C1 segment of cervical spinal cord (tissue), 14 donors: Measurements from ENCODE around the gene COPS4.
A peak's percentile ranks its signal among the peaks of the same experiment; 100 is the strongest.
"Not testable (repeated sequence)": the region's sequence is repeated elsewhere in the genome, so short reads cannot be mapped to it uniquely, and the experiment has no call there.

Experiments
- DNase-seq, 14 donors: peaks; one replicate each; lab custom pipeline; 2025; lab: John Stamatoyannopoulos, UW

The COPS4 gene

DNA sequence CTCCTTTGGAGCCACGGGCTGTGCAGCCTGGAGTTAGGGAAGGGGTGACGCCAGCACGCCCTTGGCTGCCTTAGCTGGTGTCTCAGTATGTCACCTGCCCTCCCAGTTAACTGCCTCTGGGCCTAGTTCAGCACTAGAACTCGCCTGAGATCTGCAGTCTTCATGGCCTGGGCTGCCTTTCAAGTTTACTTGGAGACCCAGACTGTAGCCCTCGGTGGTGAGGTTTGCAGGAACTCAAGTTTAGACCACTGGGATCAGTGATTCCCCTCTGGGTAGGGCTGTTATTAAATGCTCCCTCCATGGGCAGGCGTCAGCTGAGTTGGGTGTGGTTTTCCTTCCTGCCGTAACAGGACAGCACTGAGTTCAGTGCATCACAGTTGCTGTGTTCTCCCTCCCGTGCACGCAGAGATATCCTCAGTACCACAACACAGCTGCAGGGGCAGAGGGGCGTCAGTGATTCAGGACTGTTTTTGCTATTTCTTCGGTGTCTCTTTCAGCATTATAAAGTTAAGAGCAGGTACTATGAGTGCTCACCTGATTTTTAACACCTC lies 49.0 kb downstream of the COPS4 start:
- no peak for DNase-seq

DNA sequence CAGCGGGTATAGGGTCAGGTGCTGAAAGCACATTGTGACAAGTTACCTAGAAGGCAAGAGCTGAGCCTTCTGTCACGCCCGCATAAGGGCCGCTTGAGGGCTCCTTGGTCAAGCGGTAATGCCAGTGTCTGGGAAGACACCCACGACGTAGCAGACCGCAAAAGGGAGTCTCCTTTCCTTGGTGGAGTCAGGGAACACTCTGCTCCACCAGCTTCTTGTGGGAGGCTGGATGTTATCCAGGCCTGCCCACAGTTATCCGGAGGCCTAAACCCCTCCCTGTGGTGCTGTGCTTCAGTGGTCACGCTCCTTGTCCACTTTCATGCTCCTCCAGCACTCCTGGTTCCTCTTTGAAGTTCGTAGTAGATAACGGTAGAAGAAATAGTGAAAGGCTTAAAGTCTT lies 50.0 kb downstream of the COPS4 start:
- not testable (repeated sequence) for DNase-seq

DNA sequence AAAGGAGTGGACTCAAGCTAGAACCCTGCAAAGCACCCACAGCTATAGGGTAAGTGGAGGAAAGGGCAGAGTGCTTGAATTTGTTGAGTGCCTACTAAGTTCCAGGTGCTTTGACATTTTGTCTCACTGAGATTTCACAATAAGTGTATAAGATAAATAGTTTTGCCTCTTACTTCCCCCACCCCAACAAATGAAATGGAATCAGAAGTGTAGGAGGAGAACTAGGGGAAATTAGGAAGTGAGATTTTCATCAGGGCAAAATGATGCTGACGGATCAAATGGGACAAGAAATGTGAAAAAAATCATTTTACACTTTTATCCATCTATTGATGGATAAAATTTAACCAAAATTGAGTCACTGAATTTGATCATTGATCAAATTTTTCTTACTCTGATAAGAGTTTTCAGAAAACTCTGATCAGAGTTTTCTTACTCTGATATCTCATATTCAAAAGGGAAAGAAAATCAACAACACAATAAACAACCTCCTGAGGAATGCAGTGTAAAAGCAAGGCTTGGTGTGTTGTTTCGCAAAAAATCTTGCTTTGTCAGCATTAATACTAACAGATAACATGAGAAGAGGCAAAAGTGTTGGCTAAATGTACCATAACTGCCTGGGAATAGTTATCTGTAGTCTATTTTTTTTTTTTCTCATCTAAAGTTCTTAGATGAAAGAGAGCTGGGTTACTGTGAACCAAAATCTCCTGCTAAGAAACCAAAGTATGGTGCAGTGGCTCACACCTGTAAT lies 54.6 kb downstream of the COPS4 start:
- no peak for DNase-seq

DNA sequence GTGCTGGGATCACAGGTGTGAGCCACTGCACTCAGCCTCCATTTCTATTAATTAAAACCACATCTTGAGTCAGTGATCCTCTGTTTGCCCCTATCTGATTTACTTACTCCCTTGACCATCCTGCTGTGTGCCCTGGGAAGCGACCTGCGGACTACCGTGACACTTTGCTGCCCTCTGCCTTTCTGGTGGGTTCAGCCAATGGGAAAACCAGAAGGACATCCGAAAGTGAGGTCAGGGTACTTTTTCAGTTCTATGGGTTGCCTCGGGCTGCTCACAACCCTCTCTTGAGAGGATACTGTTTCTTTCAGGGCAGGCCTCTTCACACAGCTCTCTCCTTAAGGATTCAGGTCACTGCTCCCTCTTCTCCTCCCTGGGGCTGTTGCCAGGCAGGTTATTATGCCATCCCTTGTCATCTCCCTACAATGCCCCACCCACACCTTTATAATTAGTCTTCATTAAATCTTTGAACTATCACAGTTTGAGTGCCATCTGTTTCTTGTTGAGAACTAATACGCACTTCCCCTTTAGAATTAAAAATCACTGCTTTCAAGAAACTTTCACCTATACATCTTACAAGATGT lies 58.2 kb downstream of the COPS4 start:
- no peak for DNase-seq

DNA sequence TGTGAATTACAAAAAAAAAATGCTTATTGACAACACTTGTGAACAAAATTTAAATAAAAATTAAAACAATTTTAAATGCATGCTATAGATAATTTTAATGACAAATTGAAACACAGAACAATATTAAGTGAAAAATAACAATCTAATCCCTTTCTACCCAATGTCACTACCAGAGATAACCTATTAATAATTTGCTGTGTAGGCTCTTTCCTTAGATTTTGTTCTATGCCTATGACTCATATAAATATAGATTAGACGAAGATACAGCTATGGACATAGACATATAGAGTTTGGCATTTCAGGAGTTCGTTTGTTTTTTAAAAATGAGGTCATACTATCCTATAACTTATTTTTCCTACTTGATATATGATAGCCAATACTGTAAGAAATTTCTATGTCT lies 61.4 kb downstream of the COPS4 start:
- DNase-seq: no peak

DNA sequence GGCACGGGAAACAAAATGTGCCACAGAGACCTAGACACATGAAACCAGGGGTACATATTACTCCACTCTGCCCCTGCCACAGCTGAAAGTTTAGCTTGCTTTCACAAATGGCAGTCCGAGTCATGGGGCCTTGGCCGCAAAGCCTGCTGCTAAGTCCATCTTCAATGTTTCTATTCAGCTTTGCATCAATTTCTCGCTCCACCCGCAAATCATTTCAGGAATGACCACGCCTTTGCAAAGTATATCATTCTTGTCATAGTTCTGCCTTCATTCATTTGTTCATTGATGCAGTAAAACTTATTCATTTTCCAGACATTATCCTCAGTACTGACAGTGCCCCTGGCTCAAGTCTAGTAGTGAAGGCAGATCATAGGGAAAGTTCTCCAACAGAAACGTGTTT lies 70.0 kb downstream of the COPS4 start:
- DNase-seq: no peak

DNA sequence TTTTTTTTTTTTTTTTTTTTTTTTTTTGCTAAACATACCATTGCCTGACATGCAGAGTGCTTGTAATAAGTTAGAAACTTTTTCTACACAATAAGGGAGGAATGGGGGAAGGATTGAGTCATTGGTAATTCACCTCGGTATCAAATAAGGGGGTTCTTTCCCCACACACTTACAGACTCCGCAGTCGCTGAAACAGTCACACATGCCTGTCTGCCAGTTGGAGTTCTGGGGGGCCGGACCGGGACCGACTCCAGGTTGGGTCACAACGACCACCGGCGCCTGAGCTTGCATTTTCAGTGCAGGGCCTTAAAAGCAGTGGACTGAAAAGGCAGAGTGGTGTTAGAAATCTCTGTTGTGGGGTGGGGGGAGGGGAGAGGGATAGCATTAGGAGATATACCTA lies 72.6 kb downstream of the COPS4 start:
- no peak for DNase-seq

DNA sequence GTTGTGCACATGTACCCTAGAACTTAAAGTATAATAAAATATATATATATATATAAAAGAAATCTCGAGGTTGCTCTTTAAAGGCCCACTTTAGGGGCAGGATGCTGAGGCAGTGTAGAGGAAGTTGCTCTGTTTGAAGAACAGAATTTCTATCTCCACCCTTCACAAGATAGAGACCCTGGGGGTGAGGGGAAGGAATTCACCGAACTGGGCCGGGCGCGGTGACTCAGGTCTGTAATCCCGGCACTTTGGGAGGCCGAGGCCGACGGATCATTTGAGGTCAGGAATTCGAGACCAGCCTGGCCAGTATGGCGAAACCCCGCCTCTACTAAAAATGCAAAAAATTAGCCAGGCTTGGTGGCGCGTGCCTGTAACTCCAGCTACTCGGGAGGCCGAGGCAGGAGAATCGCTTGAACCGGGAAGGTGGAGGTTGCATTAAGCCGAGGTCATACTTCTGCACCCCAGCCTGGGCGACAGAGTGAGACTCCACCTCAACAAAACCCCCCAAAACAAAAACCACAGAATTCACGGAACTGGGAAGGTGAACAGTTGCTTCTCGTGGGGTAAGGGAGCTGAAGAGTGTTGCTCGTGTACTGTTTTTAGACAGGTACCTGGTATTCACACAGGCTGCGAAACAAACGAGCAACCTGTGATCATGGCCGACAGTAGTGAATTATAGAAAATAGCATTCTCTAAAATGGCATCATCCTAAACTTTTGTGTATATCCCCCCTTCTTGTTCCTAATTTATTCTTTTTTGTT lies 73.3 kb downstream of the COPS4 start:
- DNase-seq: no peak

DNA sequence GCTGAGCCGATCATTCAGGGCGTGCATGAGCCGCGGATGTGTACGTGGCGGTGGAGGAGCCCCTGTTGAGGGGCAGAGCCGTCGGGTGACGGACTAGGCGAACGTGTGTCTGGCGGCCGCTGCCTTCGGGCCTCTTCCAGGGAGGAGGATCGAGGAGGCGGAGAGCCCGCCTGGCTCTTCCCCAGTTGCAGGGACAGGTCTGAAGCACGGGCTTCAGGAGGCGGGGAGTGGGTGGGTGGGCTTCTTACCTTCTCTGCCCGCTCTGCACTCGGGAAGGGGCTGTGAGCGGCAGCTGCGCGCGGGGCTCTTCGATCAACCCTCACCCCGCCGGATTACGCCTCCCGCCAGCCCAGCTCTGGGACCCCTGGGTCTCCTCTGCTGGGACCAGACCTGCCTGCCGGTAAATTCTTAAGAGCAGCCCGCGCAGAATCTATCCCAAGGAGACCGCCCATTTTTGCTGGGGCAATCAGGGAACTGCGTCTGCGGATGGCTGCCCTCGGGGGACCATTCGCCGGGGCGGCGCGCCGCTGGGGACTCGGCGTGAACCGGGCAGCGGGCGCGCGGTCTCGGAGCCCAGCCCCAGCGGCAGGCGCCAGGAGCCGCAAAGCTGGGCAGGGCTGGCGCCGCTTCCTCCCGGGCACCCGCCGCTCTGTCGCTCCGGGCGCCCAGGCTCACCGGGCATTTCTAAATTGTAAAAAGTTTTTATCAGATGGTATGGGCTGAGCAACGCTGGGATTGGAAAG lies 74.7 kb downstream of the COPS4 start:
- peak in 6 of 14 donors; percentile 2 to 49 (median 6) for DNase-seq

DNA sequence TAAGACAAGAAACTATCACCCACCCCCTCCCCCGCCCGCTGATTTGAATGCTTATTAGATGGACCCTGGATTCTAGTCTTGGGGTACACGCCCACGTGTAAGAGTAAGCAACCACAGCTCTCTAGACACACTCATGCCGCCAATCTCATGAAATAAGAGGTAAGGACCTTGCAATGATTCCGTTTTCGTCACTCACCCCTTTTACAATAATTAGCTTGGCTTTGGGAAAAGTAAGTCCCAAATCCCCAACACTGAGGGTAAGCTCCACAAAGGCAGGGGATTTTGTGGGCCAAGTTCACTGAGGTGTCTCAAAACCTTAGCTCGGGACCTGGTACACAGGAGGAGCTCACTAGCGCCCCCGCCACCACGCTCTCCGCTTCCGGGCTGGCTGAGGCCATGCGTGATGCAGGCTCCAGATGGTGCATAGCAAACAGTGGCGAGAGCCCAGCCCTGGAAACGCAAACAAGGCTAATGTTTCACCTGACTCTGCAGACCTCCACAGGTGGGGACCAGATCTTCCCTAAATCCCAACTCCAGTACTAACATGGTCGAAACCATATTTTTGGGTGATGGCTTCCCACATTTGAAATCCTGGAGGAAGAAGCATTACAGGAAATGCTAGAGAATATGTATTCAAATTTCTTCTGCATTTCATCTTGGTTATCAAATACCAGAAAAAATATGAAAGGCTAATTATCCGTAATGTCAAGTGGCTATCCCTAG lies 75.4 kb downstream of the COPS4 start:
- DNase-seq: peak in 13 of 14 donors; percentile 13 to 70 (median 44)

DNA sequence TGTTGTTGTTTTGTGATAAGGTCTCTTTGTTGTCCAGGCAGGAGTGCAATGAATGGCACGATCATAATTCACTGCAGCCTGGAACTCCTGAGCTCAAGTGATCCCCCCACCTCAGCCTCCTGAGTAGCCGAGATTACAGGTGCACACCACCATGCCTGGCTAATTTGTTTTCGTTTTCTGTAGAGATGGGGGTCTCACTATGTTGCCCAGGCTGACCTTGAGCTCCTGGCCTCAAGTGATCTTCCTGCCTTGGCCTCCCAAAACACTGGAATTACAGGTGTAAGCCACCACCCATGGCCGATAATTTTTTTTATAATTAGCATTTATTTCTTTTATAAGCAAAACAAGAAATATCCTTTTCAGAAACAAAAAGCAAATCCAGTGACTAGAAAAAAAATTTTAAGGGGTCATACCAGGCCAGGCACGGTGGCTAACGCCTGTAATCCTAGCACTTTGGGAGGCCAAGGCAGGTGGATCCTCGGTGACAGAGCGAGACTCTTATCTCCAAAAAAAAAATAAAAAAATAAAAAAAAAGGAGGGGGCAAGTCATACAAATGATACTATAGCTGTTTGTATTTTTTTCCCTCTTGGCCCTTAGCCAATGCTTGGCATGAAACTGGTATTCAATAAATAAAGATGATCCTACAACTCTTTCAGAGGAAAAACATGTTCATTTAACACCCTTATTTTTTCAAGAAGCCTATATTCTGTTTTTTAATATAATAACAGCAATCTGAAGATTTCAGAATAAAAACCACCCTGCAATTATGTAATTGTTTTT lies 76.2 kb downstream of the COPS4 start:
- no peak for DNase-seq

DNA sequence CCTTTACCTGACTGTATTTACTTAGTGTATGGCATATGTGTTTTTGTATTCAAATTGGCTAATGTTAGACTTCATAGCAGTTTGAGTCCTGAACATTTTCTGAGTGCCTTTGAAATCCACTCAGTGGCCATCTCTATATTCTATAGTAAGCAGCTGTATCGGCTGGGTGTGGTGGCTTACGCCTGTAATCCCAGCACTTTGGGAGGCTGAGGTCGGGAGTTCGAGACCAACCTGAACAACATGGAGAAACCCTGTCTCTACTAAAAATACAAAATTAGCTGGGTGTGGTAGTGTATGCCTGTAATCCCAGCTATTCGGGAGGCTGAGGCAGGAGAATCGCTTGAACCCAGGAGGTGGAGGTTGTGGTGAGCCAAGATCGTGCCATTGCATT lies 76.8 kb downstream of the COPS4 start:
- not testable (repeated sequence) for DNase-seq

DNA sequence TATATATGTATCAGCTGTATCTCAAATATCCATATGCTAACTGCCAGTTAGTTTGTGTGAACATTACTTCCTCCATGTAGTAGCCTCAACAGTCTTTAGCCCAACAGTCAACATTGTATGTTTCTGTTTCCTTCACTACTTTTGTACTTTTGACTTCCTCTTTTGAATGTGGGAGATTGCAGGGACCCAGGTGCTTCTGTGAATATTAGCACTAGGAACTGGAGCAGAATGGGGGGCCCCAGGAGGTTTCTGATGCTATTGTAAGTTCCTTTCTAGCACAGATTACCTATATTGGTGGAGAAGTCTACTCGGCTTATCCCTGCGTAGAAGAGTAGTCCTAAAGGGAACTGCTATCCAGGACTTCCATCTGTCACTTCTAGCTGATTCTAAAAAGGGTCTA lies 77.2 kb downstream of the COPS4 start:
- DNase-seq: peak in 1 of 14 donors; percentile 3

DNA sequence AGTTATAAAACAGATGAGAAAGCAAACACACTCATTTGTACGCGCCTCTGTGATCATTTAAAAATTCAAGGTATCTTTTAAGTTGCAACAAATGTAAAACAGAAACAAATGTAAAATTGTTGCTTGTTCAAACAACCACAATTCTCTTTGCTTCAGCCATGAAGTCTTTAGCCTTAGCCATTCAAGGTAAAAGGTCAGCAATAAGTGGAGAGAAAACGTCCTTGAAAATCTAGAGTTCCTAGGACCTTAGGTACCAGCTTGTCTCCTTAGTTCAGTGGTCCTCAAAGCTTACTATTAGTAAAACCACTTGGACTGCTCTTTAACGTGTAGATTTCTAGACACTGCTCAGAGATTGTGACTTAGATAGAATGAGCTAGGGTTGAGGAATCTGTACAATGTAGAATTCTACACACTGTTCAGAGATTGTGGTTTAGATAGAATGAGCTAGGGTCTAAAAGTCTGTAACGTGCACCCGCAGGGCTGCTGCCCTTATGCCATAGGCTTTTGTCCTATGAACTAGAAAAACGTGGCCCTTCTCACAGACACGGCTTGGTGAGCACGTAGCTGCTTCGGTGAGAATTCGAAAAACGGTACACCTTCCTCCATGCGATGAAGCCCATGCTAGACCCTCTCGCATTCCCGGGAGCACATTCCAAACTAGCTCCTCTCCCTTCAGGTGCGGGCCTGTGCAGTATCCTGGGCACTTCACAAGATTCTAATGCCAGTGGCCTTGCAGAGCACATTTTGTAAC lies 77.9 kb downstream of the COPS4 start:
- no peak for DNase-seq

DNA sequence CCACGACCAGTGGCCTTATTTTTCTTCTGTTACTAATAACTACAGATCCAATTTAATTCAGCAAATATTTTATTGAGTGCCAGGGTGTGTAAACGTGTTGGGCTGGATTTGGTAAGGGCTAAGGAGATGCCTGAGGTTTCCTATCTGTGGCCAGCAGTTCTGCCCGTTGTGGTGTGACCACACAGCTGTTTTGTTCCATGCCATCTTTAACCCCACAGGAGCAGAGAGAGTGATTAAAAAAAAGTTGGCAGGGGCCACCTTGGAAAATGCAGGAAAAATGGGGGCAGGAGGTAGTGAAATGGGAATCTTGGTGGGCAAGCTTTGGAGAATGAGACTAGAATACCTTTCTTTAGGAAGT lies 78.4 kb downstream of the COPS4 start:
- DNase-seq: no peak

DNA sequence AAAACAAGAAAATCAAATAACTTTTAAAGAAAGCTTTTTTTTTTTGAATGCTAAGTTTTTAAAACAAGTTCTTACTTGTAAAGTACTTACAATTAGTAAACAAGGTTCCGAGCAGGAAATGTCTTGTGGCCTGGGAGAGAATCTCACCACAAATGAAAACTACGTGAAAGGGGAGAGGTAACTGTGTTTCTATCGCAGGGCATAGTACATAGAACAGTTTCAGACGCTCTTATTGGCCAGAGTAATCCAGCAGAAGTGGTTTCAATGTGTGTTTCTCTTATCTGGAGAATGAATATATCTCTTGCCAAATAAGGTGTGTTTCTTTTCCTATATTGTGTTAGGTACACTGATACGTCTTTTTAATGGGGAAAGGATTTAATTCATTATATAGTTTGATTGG lies 79.6 kb downstream of the COPS4 start, which contains the start of gene PLAC8:
TSS of gene PLAC8 (minus strand) at position 154 of the 400 bp plus-strand sequence. CDS start 6,808 bp downstream, outside the sequence.
- DNase-seq: no peak

DNA sequence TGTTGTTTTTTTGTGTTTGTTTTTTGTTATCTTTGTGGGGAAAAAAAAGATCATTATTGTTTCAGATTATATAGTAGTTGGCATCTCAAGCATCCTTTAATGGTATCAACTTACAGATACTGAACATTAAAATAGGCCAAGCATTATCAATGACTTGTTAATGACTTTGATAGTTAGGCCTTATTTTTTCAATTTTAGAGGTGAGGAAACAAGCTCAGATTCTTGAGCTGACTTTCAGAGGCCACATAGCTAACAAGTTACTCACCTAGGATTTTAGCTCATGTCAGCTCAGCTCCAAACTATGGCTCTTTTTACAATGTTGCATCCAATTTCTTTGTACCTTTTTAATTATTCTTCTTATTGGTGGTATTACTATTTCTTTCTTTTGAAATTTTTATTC lies 80.0 kb downstream of the COPS4 start:
- no peak for DNase-seq

DNA sequence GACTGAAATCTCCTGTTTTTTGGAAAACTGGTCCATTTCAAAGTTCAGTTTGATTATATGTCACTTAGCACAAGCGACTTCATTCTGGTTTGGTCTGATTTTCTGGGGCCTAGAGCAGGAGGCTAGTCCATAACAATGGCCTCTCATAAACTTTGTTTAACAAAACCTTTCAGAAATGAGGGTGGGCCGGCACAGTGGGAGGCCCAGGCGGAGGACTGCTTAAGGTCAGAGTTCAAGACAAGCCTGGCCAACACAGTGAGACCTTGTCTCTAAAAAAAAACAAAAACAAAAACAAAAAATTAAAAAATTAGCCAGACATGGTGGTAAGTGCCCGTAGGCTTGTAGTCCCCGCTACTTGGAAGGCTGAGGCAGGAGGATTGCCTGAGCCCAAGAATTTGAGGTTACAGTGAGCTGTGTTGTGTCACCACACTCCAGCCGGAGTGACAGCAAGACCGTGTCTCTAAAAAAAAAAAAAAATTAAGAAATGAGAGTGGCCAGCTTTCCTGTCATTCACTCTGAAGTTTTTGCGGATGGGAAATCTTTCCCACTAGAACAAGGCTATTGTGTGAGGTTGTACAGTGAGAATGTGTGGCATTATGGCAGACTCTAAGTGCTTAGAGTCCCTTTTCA lies 80.8 kb downstream of the COPS4 start:
- no peak for DNase-seq

DNA sequence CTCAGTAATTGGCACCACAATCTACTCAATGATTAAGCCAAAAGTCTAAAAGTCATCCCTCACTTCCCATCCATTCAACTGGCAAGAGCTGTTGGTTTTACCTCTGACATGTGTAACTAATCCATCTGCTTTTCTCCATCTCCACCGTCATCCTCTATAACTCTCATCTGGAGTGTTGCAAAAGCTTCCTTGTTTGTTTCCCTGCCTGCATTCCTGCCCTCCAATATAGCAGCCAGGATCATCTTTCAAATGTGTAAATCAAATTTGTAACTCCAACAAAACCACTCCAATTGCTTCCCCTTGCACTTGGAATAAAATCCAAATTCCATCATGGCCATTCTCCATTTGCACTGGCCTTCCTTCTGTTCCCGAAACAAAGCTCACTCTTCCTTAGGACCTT lies 83.9 kb downstream of the COPS4 start:
- no peak for DNase-seq
